AG04449 (cell line): Measurements from ENCODE around the gene COL9A2.

Source experiments
- CTCF ChIA-PET: fragments of 350-600 bp; formaldehyde crosslinking; extraction: SDS; loops from one replicate; lab custom pipeline; 2021; ENCODE audit warnings: antibody characterized with exemption; lab: Yijun Ruan, JAX
- POLR2A ChIA-PET: fragments of 400-600, 350-600 bp; formaldehyde crosslinking; extraction: SDS; loops from one replicate; lab custom pipeline; 2020; ENCODE audit warnings: antibody characterized with exemption, inconsistent platforms; lab: Yijun Ruan, JAX
- DNase-seq: peaks from one replicate; pipeline ENCODE4 v3.0.0-alpha.2; 2010; ENCODE audit warnings: low read depth, low spot score
- H3K4me3 ChIP-seq: 2 replicates; pipeline ENCODE4 v1.5.1; 2011; ENCODE audit warnings: low read depth, mild to moderate bottlenecking, control low read depth, low read length
- CTCF ChIP-seq: IDR thresholded peaks from one replicate; pipeline ENCODE4 v1.5.1; 2011; ENCODE audit warnings: mild to moderate bottlenecking, moderate library complexity, low read length, control low read depth, inconsistent platforms; ENCODE audit not compliant: insufficient read depth; ENCODE audit errors: missing control alignments

COL9A2 gene

GRCh38 chr1:40311692-40312091 is 5.4 kb downstream of the COL9A2 start:
- no peak for DNase-seq
- CTCF ChIA-PET, result interaction anchor here (1.0 to 2.3 kb wide), 4 partner anchors 14 to 168 kb away, joined by 3 to 11 read pairs (median 4); no protein-coding TSS in a partner anchor

GRCh38 chr1:40310983-40311642 is 6.0 kb downstream of the COL9A2 start:
- ChIA-PET CTCF (interaction anchor here (1.0 to 2.3 kb wide), 4 partner anchors 15 to 167 kb away, joined by 3 to 11 read pairs (median 4); no protein-coding TSS in a partner anchor), POLR2A (no interaction called here)
- DNase-seq, result no peak
- H3K4me3 ChIP-seq, result no peak overlapping the region
- no peak for TF ChIP-seq CTCF

More at GRCh38 chr1:40311692-40312091, 5.4 kb downstream of the COL9A2 start:
- no peak overlapping the region for H3K4me3 ChIP-seq
- POLR2A ChIA-PET, result no interaction called here
- no peak for TF ChIP-seq CTCF

DNA sequence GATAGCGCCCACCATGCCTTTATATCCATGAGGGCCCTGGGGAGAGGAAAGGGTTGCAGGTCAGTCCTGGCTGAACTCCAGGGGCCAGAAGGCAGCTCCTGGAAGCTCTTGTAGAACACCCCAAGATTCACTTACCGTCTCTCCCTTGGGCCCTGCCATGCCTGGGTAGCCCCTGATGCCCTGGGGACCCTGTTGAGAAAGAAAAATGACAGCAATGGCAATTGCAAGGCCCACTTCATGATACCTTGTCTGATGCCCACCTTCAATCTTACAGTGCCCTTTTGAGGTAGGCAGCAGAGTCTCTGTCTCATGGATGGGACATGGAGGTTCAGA is 7.0 kb downstream of the COL9A2 start:
- no peak for DNase-seq
- no peak for TF ChIP-seq CTCF
- POLR2A ChIA-PET, result no interaction called here
- no peak overlapping the region for H3K4me3 ChIP-seq
- CTCF ChIA-PET, result interaction anchor here (0.7 kb wide), 1 partner anchor 29 kb away, joined by 3 read pairs; no protein-coding TSS in a partner anchor

DNA sequence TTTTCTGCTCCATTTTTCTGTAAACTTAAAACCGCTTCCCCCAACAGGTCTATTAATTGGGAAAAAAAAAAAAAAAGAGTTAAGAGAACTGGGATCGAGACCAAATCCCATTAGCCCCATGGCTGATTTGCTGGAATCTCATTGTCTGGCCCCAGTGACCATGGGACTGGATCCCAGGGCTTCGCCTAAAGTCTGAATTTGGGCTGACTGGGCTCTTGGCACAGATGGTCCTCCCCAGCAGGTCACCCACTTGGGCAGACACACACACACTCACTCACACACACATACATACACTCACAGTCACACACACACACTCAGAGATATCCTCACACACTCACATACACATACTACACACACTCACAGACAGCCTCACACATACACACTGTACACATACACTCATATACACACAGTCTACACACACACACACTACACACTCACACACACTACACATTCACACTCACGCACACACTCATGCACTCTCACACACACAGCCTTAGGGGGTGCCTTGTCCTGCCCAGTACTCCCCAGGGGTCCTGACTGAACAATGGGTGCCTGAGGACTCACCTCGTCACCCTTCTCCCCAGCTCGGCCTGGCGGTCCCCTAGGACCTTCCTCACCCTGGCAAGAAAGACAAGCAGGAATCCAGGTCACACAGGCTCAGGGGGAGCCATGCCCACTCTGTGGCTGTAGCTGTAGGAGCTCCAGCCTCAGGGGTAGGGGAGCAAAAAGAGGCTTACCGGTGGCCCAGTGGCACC is 7.5 kb downstream of the COL9A2 start:
- DNase-seq, result no peak
- no peak for TF ChIP-seq CTCF
- ChIA-PET POLR2A (no interaction called here), CTCF (interaction anchor here (0.7 kb wide), 1 partner anchor 29 kb away, joined by 3 read pairs; no protein-coding TSS in a partner anchor)
- no peak overlapping the region for H3K4me3 ChIP-seq

DNA sequence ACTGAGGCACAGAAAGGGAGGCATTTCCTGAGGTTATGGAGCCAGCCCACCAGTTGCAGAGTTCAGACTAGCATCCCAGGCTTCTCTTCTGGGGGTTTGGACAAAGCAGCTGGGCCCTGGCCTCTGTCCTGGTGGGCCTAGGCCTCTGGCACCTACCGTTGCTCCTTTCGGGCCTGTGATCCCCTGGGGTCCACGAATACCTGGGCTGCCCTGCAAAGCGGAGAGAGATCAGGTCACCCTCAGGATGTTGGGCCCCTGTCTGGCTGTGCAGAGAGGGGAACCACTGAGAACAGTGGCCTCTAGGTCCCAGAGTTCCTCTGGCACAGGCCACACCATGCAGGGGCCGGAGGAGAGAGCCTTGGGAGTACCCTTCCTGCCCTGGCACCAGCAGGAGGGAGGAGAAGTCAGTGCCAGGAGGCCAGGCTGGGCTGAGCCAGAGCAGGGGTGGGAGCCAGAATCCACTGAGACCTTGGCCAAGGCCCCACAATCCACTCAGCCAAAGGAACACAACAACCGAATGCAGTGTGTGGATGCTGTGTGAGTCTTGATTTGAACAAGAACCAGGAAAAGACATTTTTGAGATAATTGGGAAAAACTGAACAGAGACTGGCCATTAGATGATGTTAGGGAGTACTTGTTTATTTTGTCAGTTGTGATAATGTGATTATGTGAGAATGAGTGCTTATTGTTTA is 8.9 kb downstream of the COL9A2 start:
- DNase-seq, result no peak
- TF ChIP-seq CTCF, result no peak
- CTCF ChIA-PET, result interaction anchor here (0.8 to 1.1 kb wide), 2 partner anchors 7 to 30 kb away, joined by 3 to 5 read pairs; no protein-coding TSS in a partner anchor
- POLR2A ChIA-PET, result no interaction called here
- no peak overlapping the region for H3K4me3 ChIP-seq
